GM11168 (cell line): Measurements from ENCODE around the gene SAE1.

ENCODE experiments used
- in situ Hi-C: fragments of 300-500 bp; cut with MboI; formaldehyde crosslinking; loops from one replicate; pipeline ENCODE4 v1.12.0; 2022; ENCODE audit warnings: low sequenced_read_pairs; ENCODE audit not compliant: unreplicated experiment

The SAE1 gene

GRCh38 chr19:47257411-47258169 lies 127.0 kb downstream of the SAE1 start:
- in situ Hi-C loops: no loop called here

GRCh38 chr19:47258434-47258833 lies 127.8 kb downstream of the SAE1 start:
- in situ Hi-C loops: no loop called here

- in situ Hi-C loops: no loop called here
Observed at GRCh38 chr19:47258895-47259555, 128.4 kb downstream of the SAE1 start.
